ENCODE measurements around the gene IFNG-AS1. TPM values are rescaled to one million over a fixed set of nuclear protein-coding genes. Genes with fewer than 3 reads are reported as not detected.

The IFNG-AS1 gene
- total RNA-seq, result 0.18 to 0.20 TPM in 2 of 3 replicates, not detected in the other
- long read RNA-seq, partial matches to known transcripts, result 0 of 1 reads
- long read RNA-seq, other reads (novel, unspliced or antisense), result 1 of 1 reads

GRCh38 chr12:67989184-67989920 is at the start of gene IFNG-AS1:
TSS of gene IFNG-AS1 (plus strand) at chr12:67989447.
- H3K27me3 Mint-ChIP-seq (ENCODE audit: low read depth), result no peaks in the 10 kb centered on the region
- TF ChIP-seq CTCF (IDR thresholded peaks at IDR 0.05), result no peak
- H3K9me3 Mint-ChIP-seq (ENCODE audit: low read depth), result peaks cover 3% of the 10 kb centered on the region
- H3K36me3 Mint-ChIP-seq (ENCODE audit: low read depth), result no peaks in the 10 kb centered on the region
- H3K4me1 Mint-ChIP-seq (ENCODE audit: low read depth), result peaks cover 5% of the 10 kb centered on the region
- no peak within 1 kb of the TSS for H3K4me3 Mint-ChIP-seq (ENCODE audit: unreplicated experiment)
- no peak for DNase-seq (ENCODE audit: low spot score)
- no peak within 1 kb of the TSS for H3K27ac Mint-ChIP-seq (ENCODE audit: unreplicated experiment)

- Mint-ChIP-seq H3K27me3 (ENCODE audit: low read depth) (no peaks in the 10 kb centered on the region), H3K27ac (ENCODE audit: unreplicated experiment) (no peak overlapping the region), H3K4me1 (ENCODE audit: low read depth) (peaks cover 23% of the 10 kb centered on the region), H3K4me3 (ENCODE audit: unreplicated experiment) (no peak overlapping the region), H3K9me3 (ENCODE audit: low read depth) (no peaks in the 10 kb centered on the region), H3K36me3 (ENCODE audit: low read depth) (no peaks in the 10 kb centered on the region)
- no peak for DNase-seq (ENCODE audit: low spot score)
- TF ChIP-seq CTCF (IDR thresholded peaks at IDR 0.05), result no peak
Measured at GRCh38 chr12:67939611-67940010, 49.6 kb upstream of the IFNG-AS1 start.

- H3K36me3 Mint-ChIP-seq (ENCODE audit: low read depth), result no peaks in the 10 kb centered on the region
- H3K4me3 Mint-ChIP-seq (ENCODE audit: unreplicated experiment), result no peak overlapping the region
- no peaks in the 10 kb centered on the region for H3K27me3 Mint-ChIP-seq (ENCODE audit: low read depth)
- no peaks in the 10 kb centered on the region for H3K9me3 Mint-ChIP-seq (ENCODE audit: low read depth)
- no peak for DNase-seq (ENCODE audit: low spot score)
- H3K4me1 Mint-ChIP-seq (ENCODE audit: low read depth), result peaks cover 23% of the 10 kb centered on the region
- peak overlapping the region; percentile 25 for H3K27ac Mint-ChIP-seq (ENCODE audit: unreplicated experiment)
- no peak for TF ChIP-seq CTCF (IDR thresholded peaks at IDR 0.05)
Measured at GRCh38 chr12:67940780-67941243, 48.4 kb upstream of the IFNG-AS1 start.

GRCh38 chr12:67942724-67943123 is 46.5 kb upstream of the IFNG-AS1 start:
- H3K9me3 Mint-ChIP-seq (ENCODE audit: low read depth), result no peaks in the 10 kb centered on the region
- H3K36me3 Mint-ChIP-seq (ENCODE audit: low read depth), result no peaks in the 10 kb centered on the region
- H3K4me1 Mint-ChIP-seq (ENCODE audit: low read depth), result peaks cover 23% of the 10 kb centered on the region
- no peak overlapping the region for H3K4me3 Mint-ChIP-seq (ENCODE audit: unreplicated experiment)
- no peaks in the 10 kb centered on the region for H3K27me3 Mint-ChIP-seq (ENCODE audit: low read depth)
- TF ChIP-seq CTCF (IDR thresholded peaks at IDR 0.05), result no peak
- peak overlapping the region; percentile 34 for H3K27ac Mint-ChIP-seq (ENCODE audit: unreplicated experiment)
- no peak for DNase-seq (ENCODE audit: low spot score)

GRCh38 chr12:67943141-67943892 is 45.9 kb upstream of the IFNG-AS1 start:
- Mint-ChIP-seq H3K27me3 (ENCODE audit: low read depth) (no peaks in the 10 kb centered on the region), H3K9me3 (ENCODE audit: low read depth) (no peaks in the 10 kb centered on the region), H3K36me3 (ENCODE audit: low read depth) (no peaks in the 10 kb centered on the region), H3K4me3 (ENCODE audit: unreplicated experiment) (no peak overlapping the region), H3K27ac (ENCODE audit: unreplicated experiment) (peak overlapping the region; percentile 34), H3K4me1 (ENCODE audit: low read depth) (peaks cover 23% of the 10 kb centered on the region)
- TF ChIP-seq CTCF (IDR thresholded peaks at IDR 0.05), result peak; percentile 92
- no peak for DNase-seq (ENCODE audit: low spot score)
